Right kidney (tissue), 1 donor: ENCODE measurements around the gene ZSCAN5A.
"Not testable (repeated sequence)": the region's sequence is repeated elsewhere in the genome, so short reads cannot be mapped to it uniquely, and the experiment has no call there.

Source experiments
- DNase-seq: peaks from one replicate; pipeline ENCODE4 v3.0.0-alpha.2; 2016

ZSCAN5A gene

GRCh38 chr19:56209091-56209490, 105.5 kb downstream of the ZSCAN5A start:
- DNase-seq: no peak

GRCh38 chr19:56207581-56207980, 107.1 kb downstream of the ZSCAN5A start:
- not testable (repeated sequence) for DNase-seq

DNA sequence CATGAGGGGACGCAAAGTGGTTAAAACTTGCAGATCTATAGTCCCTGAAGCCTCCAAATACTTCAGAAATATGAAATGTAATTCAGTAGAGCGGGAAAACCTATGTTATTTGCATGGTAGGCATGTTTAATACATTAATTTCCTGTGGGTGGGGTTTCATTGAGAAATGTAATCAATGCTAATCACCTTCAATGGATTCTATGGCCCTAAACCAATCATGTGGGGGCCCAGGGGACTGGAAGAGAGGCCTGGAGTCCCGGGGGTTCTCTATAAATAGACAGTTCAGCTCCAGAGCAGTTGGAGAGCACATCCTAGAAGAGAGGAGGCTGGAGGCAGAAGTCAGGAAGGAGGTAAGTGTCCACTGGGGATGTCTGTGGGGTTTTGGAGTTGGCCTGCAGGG, 112.7 kb downstream of the ZSCAN5A start, which contains the start of gene ZSCAN5C:
Gene ZSCAN5C, plus strand, starts transcription at position 301 of the 400 bp plus-strand sequence. CDS start 3,641 bp downstream, outside the sequence.
- DNase-seq: no peak

DNA sequence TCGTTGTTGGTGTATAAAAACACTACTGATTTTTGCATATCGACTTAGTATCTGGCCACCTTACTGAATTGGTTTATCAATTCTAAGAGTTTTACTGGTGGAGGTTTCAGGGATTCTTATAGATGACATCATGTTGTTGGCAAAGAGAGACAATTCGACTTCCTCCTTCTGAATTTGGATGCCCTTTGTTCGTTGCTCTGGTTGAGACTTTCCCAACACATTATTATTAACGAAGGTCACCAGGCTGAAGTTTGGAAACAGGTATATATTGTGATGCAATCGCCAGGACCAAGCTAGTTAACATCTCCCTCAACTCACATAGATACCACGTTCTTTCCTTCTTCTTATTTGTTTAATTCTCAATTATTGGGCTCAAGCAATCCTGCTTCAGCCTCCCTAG, 115.0 kb downstream of the ZSCAN5A start:
- no peak for DNase-seq

GRCh38 chr19:56197646-56198045, 117.0 kb downstream of the ZSCAN5A start, which contains the start of gene ZSCAN5B:
Gene ZSCAN5B (minus strand): TSS chr19:56197783. CDS start chr19:56193052, 4,731 bp downstream.
- DNase-seq: not testable (repeated sequence)

DNA sequence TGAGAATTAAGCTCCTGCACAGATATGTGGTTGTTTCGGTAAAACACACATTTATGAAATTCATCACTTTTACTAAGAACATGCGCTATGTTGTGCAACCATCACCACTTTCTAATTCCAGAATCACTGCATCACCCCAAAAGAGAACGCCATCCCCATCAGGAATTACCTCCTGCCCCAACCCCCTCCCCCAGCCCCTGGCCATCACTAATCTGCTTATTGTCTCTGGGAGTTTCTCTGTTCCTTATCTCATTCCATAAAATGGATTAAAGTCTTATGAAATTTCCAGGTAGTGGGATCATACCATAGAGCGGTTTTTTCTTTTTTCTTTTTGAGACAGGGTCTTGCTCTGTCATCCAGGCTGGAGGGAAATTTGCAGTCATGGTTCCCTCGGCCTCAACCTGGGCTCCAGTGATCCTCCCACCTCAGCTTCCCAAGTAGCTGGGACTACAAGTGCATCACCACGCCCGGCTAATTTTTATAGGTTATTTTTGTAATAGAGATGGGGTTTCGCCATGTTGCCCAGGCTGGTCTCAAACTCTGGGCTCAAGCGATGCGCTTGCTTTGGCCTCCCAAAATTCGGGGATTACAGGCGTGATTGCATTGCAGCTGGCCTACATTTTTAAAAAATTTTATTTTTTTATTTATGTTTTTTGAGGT, 120.5 kb downstream of the ZSCAN5A start:
- DNase-seq: no peak

- no peak for DNase-seq
Measured at GRCh38 chr19:56191711-56192110, 122.9 kb downstream of the ZSCAN5A start.

DNA sequence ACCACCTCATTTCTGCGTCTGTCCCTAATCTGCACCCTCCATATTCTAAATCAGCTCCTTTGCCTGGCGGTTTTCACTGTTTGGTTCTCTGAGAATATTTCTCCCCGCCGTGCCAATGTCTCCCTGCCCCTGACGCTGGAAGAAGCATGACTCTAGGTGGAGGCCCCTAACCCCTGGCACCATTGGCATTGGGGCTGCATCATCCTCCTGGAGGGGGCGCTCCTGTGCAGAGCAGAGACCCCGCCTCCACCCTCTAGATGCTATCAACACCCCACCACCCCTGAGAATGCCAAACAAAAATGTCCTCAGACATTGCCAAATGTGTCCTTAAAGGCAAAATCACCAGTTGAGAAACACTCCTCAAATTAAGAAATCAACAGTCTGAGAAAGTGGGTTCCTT, 123.5 kb downstream of the ZSCAN5A start:
- DNase-seq: no peak

DNA sequence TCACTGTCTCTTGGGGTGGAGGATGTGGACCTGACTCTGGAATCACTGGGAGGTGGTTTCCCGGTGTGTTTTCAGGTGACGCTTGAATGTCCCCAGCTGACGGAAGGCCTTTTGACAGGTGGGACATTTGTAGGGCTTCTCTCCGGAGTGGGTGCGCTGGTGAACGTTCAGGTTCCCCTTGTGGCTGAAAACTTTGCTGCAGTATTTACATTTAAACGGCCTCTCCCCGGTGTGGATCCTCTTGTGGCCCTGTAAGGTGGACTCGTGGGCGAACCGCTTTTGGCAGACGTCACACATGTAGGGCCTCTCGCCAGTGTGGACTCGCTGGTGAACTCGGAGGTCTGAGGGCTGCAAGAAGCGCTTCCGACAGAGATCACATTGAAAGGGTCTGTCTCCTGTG, 124.9 kb downstream of the ZSCAN5A start:
- DNase-seq: no peak

- no peak for DNase-seq
Measured at GRCh38 chr19:56177564-56178243, 136.9 kb downstream of the ZSCAN5A start.

DNA sequence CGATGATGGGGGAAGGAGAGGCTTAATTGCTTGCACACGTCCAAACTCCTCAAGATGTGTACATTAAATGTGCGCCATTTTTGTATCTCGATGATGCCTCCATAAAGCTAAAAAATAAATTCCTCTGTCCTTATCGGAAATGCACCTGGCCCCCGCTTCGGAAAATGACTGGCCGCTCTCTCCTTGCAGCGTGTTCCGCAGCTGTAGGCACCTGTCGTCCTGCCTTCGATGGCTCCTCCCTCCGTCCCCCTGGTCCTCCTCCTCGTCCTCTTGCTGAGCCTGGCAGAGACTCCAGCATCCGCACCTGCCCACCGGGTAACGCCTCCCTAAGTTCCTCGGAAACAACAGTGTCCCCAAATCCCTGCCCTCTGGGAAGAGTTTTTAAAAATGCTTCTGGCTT, 137.8 kb downstream of the ZSCAN5A start:
- DNase-seq: no peak

- DNase-seq: not testable (repeated sequence)
Measured at GRCh38 chr19:56176310-56176709, 138.3 kb downstream of the ZSCAN5A start.

GRCh38 chr19:56175861-56176307, 138.8 kb downstream of the ZSCAN5A start, which contains the start of gene GALP:
Gene GALP (plus strand): TSS chr19:56176008. CDS start chr19:56177109, 1,101 bp downstream.
- not testable (repeated sequence) for DNase-seq

GRCh38 chr19:56174550-56174949, 140.1 kb downstream of the ZSCAN5A start:
- no peak for DNase-seq

GRCh38 chr19:56174086-56174485, 140.6 kb downstream of the ZSCAN5A start:
- DNase-seq: no peak
